Peyer's patch (tissue), 4 donors: ENCODE results near the gene KRT71.

ENCODE experiments used
- CTCF ChIP-seq, 6 experiments: fragments of 450-650 bp in 4 of 6; fragments of 200-600 bp in 2 of 6; sonication (generic) in 1 of 6; IDR thresholded peaks; one replicate each; pipeline ENCODE4 v1.5.1; 2017 to 2019; ENCODE audit warnings: antibody characterized with exemption in 6 of 6, mild to moderate bottlenecking in 3 of 6, moderate library complexity in 1 of 6
- POLR2A ChIP-seq, 2 donors: fragments of 450-650 bp; IDR thresholded peaks; one replicate each; pipeline ENCODE4 v1.5.1; 2017; ENCODE audit warnings: antibody characterized with exemption in 2 of 2, mild to moderate bottlenecking in 2 of 2, moderate library complexity in 2 of 2

GRCh38 chr12:52600475-52600874 is 47.5 kb upstream of the KRT71 start:
- TF ChIP-seq POLR2A (IDR thresholded peaks at IDR 0.05): no peak
- TF ChIP-seq CTCF (IDR thresholded peaks at IDR 0.05): no peak
